ENCODE measurements around the gene DCC. TPM values are rescaled to one million over a fixed set of nuclear protein-coding genes. Genes with fewer than 3 reads are reported as not detected.

DCC gene
- total RNA-seq, 6 donors from 2014 or later, result 0.33 to 3.5 (median 1.0) TPM

- TF ChIP-seq CTCF (IDR thresholded peaks at IDR 0.05) (no peak), POLR2A (IDR thresholded peaks at IDR 0.05) (no peak), EP300 (IDR thresholded peaks at IDR 0.05) (no peak), POLR2AphosphoS5 (IDR thresholded peaks at IDR 0.05) (no peak)
- no peak for DNase-seq
- H3K36me3 ChIP-seq, result no peaks in the 10 kb centered on the region
- H3K9me3 ChIP-seq, result no peaks in the 10 kb centered on the region
- no peak overlapping the region for H3K4me3 ChIP-seq
- H3K27me3 ChIP-seq, result no peaks in the 10 kb centered on the region
- ATAC-seq (ENCODE audit: low FRiP score in 2 of 2), result no peak
- H3K4me1 ChIP-seq, result peaks cover 0 to 4% (median 0%) of the 10 kb centered on the region in 4 donors
- no peak overlapping the region for H3K27ac ChIP-seq
- WGBS, 2 donors, result 66 to 68% methylated on average over 2 of the region's 2 CpGs
These were observed 623.5 kb downstream of the DCC start for GRCh38 chr18:52963481-52963880.

DNA sequence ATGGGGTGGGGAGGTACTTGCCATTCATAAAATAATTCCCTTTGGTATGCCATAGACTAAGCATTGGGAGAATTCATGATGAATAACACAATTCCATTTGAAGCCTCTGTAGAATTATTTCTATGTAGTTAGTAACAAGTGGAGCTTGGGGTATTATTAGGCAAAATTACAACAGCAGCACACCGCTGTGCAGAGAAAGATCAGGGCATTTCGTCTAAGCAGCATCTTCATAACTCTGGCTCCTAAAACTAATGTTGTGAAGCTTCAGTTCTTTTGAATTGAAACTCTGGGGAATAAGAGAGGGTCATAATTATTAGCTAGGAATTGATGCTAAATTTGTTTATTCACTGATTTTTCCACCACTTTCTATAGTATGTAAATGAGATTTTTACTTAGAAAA is 630.7 kb downstream of the DCC start:
- Histone ChIP-seq H3K9me3 (no peaks in the 10 kb centered on the region), H3K4me1 (peaks cover 0 to 4% (median 0%) of the 10 kb centered on the region in 4 donors), H3K4me3 (no peak overlapping the region), H3K36me3 (no peaks in the 10 kb centered on the region), H3K27ac (no peak overlapping the region), H3K27me3 (no peaks in the 10 kb centered on the region)
- WGBS, 2 donors, result 73 to 89% methylated on average over 2 of the region's 2 CpGs
- DNase-seq (no peak), ATAC-seq (ENCODE audit: low FRiP score in 2 of 2) (no peak)
- TF ChIP-seq CTCF (IDR thresholded peaks at IDR 0.05) (no peak), POLR2AphosphoS5 (IDR thresholded peaks at IDR 0.05) (no peak), POLR2A (IDR thresholded peaks at IDR 0.05) (no peak), EP300 (IDR thresholded peaks at IDR 0.05) (no peak)

GRCh38 chr18:52971097-52971496 is 631.1 kb downstream of the DCC start:
- DNase-seq, result no peak
- 73 to 82% methylated on average over 2 of the region's 2 CpGs for WGBS, 2 donors
- no peak overlapping the region for H3K27ac ChIP-seq
- H3K9me3 ChIP-seq, result no peaks in the 10 kb centered on the region
- no peak overlapping the region for H3K4me3 ChIP-seq
- no peaks in the 10 kb centered on the region for H3K36me3 ChIP-seq
- ATAC-seq (ENCODE audit: low FRiP score in 2 of 2), result no peak
- no peaks in the 10 kb centered on the region for H3K27me3 ChIP-seq
- H3K4me1 ChIP-seq, result peaks cover 0 to 4% (median 0%) of the 10 kb centered on the region in 4 donors
- TF ChIP-seq CTCF (IDR thresholded peaks at IDR 0.05), result no peak
- TF ChIP-seq EP300 (IDR thresholded peaks at IDR 0.05), result no peak
- TF ChIP-seq POLR2AphosphoS5 (IDR thresholded peaks at IDR 0.05), result no peak
- no peak for TF ChIP-seq POLR2A (IDR thresholded peaks at IDR 0.05)

DNA sequence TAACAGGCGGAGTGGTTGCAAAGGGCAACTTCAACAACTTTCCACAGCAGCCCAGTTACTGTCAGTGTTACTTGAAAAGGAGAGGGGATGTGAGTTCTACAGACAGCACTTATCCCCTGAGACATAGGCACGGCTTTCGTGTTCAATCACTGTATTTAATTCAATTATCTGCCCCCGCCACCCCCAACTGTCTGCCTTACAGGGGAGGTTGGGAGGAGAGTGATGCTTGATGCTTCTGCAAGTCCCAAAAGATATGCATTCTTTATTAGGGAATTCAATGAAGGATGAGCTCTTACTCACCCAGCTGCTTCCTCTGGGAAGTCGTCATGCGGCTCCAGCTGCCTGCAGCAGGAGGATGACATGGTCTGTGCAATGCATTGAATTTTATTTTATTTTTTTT is 639.9 kb downstream of the DCC start:
- DNase-seq (no peak), ATAC-seq (ENCODE audit: low FRiP score in 2 of 2) (no peak)
- Histone ChIP-seq H3K9me3 (no peaks in the 10 kb centered on the region), H3K4me3 (no peak overlapping the region), H3K27ac (no peak overlapping the region), H3K36me3 (no peaks in the 10 kb centered on the region), H3K27me3 (no peaks in the 10 kb centered on the region), H3K4me1 (no peaks in the 10 kb centered on the region)
- TF ChIP-seq CTCF (IDR thresholded peaks at IDR 0.05) (no peak), POLR2AphosphoS5 (IDR thresholded peaks at IDR 0.05) (no peak), EP300 (IDR thresholded peaks at IDR 0.05) (no peak), POLR2A (IDR thresholded peaks at IDR 0.05) (no peak)
- WGBS, 2 donors, result 51 to 61% methylated on average over 6 of the region's 6 CpGs

DNA sequence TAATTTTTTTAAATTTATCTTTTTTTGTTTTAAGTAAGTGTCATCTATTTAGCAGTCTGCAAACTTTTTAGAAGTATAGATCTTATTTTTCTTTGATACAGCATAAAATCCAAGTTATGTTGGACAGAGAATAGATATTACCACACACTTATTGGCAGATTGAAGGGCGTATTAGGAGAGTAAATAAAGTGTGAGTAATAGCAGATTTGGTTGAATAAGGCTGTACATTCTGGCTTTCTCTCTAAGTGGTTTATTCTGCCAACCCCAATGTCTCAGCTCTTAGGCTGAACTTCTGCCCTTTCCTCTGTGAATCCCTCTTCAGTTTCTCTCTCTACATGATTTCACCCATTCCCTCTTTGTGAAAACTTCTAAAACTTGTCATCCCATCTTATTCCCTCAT is 651.2 kb downstream of the DCC start:
- no peaks in the 10 kb centered on the region for H3K9me3 ChIP-seq
- no peaks in the 10 kb centered on the region for H3K4me1 ChIP-seq
- no peak for ATAC-seq (ENCODE audit: low FRiP score in 2 of 2)
- DNase-seq, result no peak
- no peaks in the 10 kb centered on the region for H3K36me3 ChIP-seq
- H3K27ac ChIP-seq, result no peak overlapping the region
- no peaks in the 10 kb centered on the region for H3K27me3 ChIP-seq
- no peak for TF ChIP-seq POLR2AphosphoS5 (IDR thresholded peaks at IDR 0.05)
- WGBS, 2 donors, result 59 to 69% methylated on average over 1 of the region's 1 CpG
- H3K4me3 ChIP-seq, result no peak overlapping the region

Data from upper lobe of left lung (tissue), 6 donors.